Germinal center (tissue), 1 donor: ENCODE measurements around the gene TRABD2B.

Source experiments
- DNase-seq: peaks from one replicate; pipeline ENCODE4 v3.0.0; 2012; ENCODE audit warnings: mixed read lengths, low spot score

TRABD2B gene

GRCh38 chr1:47849591-47850261 lies 147.5 kb downstream of the TRABD2B start:
- no peak for DNase-seq

- no peak for DNase-seq
These were observed 148.1 kb downstream of the TRABD2B start for GRCh38 chr1:47849005-47849521.

GRCh38 chr1:47847763-47848162 lies 149.4 kb downstream of the TRABD2B start:
- DNase-seq, result no peak

- DNase-seq, result no peak
These were observed 152.6 kb downstream of the TRABD2B start for GRCh38 chr1:47844558-47844955.

- no peak for DNase-seq
These were observed 153.2 kb downstream of the TRABD2B start for GRCh38 chr1:47843781-47844557.

GRCh38 chr1:47843059-47843458 lies 154.1 kb downstream of the TRABD2B start:
- no peak for DNase-seq

- no peak for DNase-seq
These were observed 154.8 kb downstream of the TRABD2B start for GRCh38 chr1:47842228-47842919.

- DNase-seq, result no peak
These were observed 155.8 kb downstream of the TRABD2B start for GRCh38 chr1:47841356-47841755.

- no peak for DNase-seq
These were observed 156.6 kb downstream of the TRABD2B start for GRCh38 chr1:47840393-47841190.

GRCh38 chr1:47839433-47839760 lies 157.8 kb downstream of the TRABD2B start:
- DNase-seq, result no peak

GRCh38 chr1:47838562-47839432 lies 158.4 kb downstream of the TRABD2B start:
- no peak for DNase-seq

GRCh38 chr1:47837866-47838561 lies 159.2 kb downstream of the TRABD2B start:
- no peak for DNase-seq

- DNase-seq, result no peak
These were observed 159.9 kb downstream of the TRABD2B start for GRCh38 chr1:47837056-47837830.

- DNase-seq, result no peak
These were observed 161.8 kb downstream of the TRABD2B start for GRCh38 chr1:47835409-47835808.

GRCh38 chr1:47834326-47834725 lies 162.9 kb downstream of the TRABD2B start:
- no peak for DNase-seq

GRCh38 chr1:47830641-47831333 lies 166.4 kb downstream of the TRABD2B start:
- no peak for DNase-seq

GRCh38 chr1:47830021-47830420 lies 167.2 kb downstream of the TRABD2B start:
- no peak for DNase-seq

GRCh38 chr1:47828978-47829377 lies 168.2 kb downstream of the TRABD2B start:
- DNase-seq, result no peak

- no peak for DNase-seq
These were observed 170.1 kb downstream of the TRABD2B start for GRCh38 chr1:47827109-47827508.
